ENCODE measurements around the gene SLC35D1.
"Not testable (repeated sequence)": the region's sequence is repeated elsewhere in the genome, so short reads cannot be mapped to it uniquely, and the experiment has no call there.

SLC35D1 gene

GRCh38 chr1:67053785-67054772, at the start of gene SLC35D1:
Gene SLC35D1 (minus strand): TSS chr1:67054148. CDS start chr1:67054013, 135 bp downstream.
- DNase-seq, result peak; percentile 88
- in situ Hi-C loops (cut with MboI; ENCODE audit: low pct_unique_long_range_greater_than_20kb, low sequenced_read_pairs), result no loop called here

GRCh38 chr1:67103548-67103947, 49.6 kb upstream of the SLC35D1 start:
- in situ Hi-C loops (cut with MboI; ENCODE audit: low pct_unique_long_range_greater_than_20kb, low sequenced_read_pairs), result no loop called here
- no peak for DNase-seq

DNA sequence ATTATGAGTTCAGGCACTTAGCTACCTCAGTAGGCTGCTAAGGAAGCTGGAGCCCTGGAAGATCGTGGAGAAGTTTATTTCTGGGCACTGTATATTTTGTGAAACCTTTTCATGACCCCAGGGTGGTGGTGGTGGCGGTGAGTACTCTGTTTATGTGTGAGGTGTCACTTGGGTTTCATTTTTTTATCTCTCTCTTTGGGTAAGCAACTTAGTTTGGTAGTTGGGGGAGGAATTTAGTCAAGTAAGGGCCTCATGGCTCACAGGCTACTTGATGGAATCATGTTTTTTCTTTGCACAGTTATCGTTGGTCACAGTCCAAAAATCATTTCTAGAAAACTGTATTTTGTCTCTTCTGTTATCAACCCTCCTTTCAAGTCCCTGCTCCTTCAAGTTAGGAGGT, 46.9 kb upstream of the SLC35D1 start:
- in situ Hi-C loops (cut with MboI; ENCODE audit: low pct_unique_long_range_greater_than_20kb, low sequenced_read_pairs), result no loop called here
- DNase-seq, result no peak

DNA sequence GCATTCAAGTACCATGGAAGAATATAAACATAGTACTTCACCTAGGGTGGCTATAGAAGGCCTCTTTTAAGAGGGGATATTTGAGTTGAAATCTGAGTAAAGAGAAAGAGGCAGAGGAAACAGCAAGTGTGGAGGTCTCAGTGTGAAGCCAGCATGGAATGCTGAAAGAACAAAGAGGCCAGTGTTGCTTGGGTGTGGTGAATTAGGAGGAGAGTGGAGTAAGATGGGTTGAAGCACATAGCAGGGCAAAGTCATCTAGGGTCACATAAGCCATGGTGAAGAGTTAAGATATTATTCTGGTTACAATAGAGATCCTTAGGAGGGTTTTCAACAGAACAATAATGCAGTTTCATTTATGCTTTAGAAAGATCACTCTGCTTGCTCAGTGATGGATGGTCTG, 43.4 kb upstream of the SLC35D1 start:
- DNase-seq, result no peak
- in situ Hi-C loops (cut with MboI; ENCODE audit: low pct_unique_long_range_greater_than_20kb, low sequenced_read_pairs), result no loop called here

GRCh38 chr1:67094191-67094590, 40.2 kb upstream of the SLC35D1 start:
- DNase-seq, result no peak
- in situ Hi-C loops (cut with MboI; ENCODE audit: low pct_unique_long_range_greater_than_20kb, low sequenced_read_pairs), result no loop called here

DNA sequence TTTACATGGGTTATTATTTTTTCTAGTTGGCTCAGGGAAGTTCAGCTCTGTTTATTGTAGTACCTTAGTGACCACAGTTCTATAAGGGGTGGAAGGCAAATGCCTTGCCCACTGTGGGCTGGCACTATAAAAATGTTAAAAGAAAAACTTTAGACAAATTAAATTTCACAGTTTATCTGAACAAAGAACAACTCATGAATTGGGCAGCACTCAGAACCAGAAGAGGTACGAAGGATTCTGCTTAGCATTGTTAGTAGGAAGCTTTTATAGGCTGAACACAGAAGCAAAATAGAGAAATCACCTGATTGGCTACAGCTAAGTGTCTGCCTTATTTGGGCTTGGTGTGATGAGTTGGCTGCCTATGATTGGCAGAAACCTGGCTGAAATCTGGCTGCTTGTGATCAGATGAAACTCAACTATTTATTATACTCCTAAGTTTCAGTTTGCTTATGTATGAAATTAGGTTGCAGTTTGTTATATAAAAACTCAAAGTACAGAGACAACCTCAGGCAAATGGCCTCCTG, 35.8 kb upstream of the SLC35D1 start:
- no peak for DNase-seq
- in situ Hi-C loops (cut with MboI; ENCODE audit: low pct_unique_long_range_greater_than_20kb, low sequenced_read_pairs), result no loop called here

- in situ Hi-C loops (cut with MboI; ENCODE audit: low pct_unique_long_range_greater_than_20kb, low sequenced_read_pairs), result no loop called here
- no peak for DNase-seq
Observed at GRCh38 chr1:67088440-67088839, 34.5 kb upstream of the SLC35D1 start.

DNA sequence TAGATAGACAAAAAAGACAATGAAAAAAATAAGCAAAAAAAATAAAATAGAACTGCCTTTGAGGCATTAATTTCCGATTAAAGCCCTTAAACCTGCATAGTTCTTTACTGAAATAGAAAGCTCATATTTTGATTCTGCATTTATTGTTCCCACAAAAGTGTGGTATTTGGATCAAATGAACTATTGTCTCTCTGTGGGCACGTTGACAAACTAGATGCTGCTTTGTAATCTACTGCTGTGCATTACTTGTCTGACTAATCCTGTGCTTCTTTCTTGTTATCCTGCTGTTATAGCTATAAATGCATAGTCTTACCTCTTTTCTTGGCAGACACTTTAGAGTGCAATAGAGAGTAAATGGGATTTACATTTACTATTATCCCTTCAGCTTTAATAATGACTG, 31.4 kb upstream of the SLC35D1 start:
- DNase-seq, result no peak
- in situ Hi-C loops (cut with MboI; ENCODE audit: low pct_unique_long_range_greater_than_20kb, low sequenced_read_pairs), result no loop called here

DNA sequence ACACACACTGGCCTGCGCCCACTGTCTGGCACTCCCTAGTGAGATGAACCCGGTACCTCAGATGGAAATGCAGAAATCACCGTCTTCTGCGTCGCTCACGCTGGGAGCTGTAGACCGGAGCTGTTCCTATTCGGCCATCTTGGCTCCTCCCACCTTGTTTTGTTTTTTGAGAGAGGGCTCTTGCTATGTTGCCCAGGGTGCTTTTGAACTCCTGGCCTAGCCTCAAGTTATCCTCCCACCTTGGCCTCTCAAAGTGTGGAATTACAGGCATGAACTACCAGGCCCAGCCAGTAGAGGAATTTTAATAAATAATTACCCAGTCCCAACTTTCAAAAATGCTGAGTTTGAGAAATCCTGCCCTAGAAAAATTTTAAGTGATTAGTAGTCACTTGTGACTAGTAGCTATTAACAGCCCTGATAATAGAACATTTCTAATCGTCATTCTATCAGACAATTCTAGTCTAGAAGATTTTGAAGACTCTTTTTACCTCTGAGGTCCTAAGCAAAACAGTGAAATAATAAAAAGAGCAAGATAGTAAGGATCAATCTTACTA, 30.9 kb upstream of the SLC35D1 start:
- in situ Hi-C loops (cut with MboI; ENCODE audit: low pct_unique_long_range_greater_than_20kb, low sequenced_read_pairs), result no loop called here
- DNase-seq, result no peak

DNA sequence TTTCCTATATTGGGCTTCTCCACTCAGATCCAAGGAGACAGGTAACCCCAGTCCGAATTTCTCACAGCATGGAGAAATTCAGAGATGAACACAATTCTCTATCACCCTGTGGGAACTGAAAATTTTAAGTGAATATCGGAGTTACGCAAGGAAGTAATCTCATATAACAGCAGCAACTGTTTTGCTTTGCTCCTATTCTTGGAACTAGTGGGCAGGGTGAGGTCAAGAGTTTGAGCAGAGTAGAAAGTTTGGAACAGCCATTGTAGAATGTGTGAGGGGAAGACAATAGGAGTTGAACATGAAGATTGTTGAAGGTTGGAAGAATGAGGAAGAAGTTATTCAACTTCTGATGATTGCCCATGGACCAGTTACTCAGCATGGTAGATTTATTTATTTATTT, 24.3 kb upstream of the SLC35D1 start:
- in situ Hi-C loops (cut with MboI; ENCODE audit: low pct_unique_long_range_greater_than_20kb, low sequenced_read_pairs), result no loop called here
- DNase-seq, result no peak

- DNase-seq, result no peak
- in situ Hi-C loops (cut with MboI; ENCODE audit: low pct_unique_long_range_greater_than_20kb, low sequenced_read_pairs), result no loop called here
Observed at GRCh38 chr1:67077593-67077992, 23.6 kb upstream of the SLC35D1 start.

DNA sequence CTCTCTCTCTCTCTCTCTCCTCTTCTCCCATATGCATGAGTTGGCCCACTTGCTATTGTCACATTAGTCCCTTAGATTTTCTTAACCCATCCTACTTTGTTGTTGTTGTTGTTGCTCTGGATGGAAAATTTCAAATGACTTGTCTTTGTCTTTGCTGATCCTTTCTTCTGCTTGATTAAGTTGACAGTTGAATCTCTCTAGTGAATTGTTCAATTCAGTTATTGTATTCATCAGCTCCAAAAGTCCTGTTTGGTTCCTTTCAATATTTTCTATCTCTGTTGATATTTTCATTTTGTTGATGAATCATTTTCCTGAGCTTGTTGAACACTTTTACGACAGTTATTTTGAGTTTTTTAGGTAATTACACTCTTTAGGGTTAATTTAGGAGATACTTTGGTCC, 18.8 kb upstream of the SLC35D1 start:
- no peak for DNase-seq

GRCh38 chr1:67067655-67068054, 13.7 kb upstream of the SLC35D1 start:
- DNase-seq; in situ Hi-C loops (cut with MboI; ENCODE audit: low pct_unique_long_range_greater_than_20kb, low sequenced_read_pairs): not testable (repeated sequence)

More for the DNA sequence above, 18.8 kb upstream of the SLC35D1 start:
- in situ Hi-C loops (cut with MboI; ENCODE audit: low pct_unique_long_range_greater_than_20kb, low sequenced_read_pairs), result no loop called here

DNA sequence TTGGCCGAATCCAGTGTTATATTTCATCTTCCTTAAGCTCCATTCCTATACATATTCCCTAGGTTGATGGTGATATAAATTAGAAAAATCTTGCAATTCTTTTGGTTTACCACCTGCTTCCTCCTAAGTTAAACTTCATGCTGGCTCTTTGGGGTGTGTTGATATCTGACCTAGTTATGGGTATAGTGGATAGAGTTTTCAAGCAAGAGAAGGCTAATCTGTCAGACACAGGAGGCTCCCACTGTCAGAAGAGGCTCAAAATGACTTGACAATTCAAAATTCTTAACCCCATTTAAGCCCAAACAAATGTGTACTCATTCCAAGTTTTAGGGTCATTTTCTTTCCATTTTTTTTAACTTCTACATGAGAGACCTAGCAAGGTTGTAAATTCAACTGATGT, 8.5 kb upstream of the SLC35D1 start:
- DNase-seq, result no peak
- in situ Hi-C loops (cut with MboI; ENCODE audit: low pct_unique_long_range_greater_than_20kb, low sequenced_read_pairs), result no loop called here

DNA sequence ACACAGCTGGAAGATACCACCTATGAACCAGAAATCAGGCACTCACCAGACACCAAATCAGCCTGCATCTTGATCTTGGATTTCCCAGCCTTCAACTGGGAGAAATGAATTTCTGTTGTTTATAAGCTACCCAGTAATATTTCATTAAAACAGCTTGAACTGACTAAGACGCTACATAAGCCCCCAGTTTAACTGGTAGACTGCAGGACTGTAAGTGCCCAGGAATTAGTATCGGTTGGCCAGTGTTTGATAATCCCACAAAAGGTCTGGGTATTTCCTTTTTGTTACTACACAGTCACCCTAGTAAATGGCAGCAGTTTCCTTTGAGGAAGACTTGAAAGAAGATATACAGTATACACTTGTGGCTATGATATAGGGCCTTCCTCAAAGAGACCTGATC, 7.3 kb upstream of the SLC35D1 start:
- in situ Hi-C loops (cut with MboI; ENCODE audit: low pct_unique_long_range_greater_than_20kb, low sequenced_read_pairs), result no loop called here

DNA sequence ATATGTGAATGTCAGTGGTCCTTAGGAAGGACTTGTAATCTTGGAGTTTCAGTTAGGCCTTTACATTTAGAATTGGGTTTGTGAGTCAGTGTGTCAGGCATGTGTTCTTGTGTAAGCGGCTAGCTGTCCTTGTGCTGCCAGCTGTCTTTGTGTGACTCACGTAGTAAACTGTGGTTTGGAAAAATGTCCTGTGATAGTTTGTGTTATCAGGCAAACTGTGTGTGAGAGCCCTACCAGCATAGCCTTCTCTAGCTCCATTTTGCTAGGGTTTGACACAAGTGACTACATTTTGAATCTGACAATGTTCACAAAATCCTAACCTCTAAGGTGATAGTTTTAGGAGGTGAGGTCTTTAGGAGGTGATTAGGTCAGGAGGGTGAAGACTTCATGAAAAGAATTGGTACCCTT, 6.9 kb upstream of the SLC35D1 start:
- no peak for DNase-seq
- in situ Hi-C loops (cut with MboI; ENCODE audit: low pct_unique_long_range_greater_than_20kb, low sequenced_read_pairs), result no loop called here

More for the DNA sequence above, 7.3 kb upstream of the SLC35D1 start:
- DNase-seq, result no peak

GRCh38 chr1:67059346-67059745, 5.4 kb upstream of the SLC35D1 start:
- no peak for DNase-seq
- in situ Hi-C loops (cut with MboI; ENCODE audit: low pct_unique_long_range_greater_than_20kb, low sequenced_read_pairs), result no loop called here

DNA sequence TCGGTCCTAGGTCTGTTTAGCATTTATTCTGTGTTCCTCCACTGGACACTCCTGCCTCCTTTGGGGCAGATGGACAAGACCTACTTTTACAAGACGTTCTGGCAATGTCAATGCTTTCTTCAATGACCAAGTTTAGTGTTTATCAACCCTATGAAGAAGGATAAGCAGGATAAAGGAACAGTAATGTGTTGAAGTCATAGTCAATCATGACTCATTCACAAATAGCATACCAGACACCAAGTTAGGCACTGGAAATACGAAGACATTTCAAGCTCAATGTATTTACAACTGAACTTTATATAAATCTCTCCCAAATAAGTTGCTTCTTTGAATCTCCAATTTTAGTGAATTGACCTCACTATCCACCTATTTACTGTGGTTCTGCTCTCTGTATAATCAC, 4.8 kb upstream of the SLC35D1 start:
- DNase-seq, result no peak
- in situ Hi-C loops (cut with MboI; ENCODE audit: low pct_unique_long_range_greater_than_20kb, low sequenced_read_pairs), result no loop called here

DNA sequence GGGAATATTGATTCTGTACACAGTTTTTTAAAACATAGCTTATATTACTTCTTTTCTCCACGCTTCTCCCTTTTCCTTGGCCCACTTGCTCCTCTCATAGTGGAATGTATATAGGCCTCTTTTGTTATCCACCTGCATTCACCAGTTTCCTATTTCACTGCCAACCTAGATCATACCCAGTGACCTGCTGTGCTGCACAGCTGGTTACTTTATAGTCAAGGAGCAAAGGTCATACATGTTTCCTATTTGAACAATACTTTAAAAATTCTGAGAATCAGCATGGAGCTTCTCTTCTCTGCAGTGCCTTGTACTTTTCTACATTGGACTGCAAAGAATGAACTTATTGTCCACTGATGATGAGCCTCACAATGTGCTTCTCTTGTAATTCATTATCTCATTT, 4.3 kb upstream of the SLC35D1 start:
- in situ Hi-C loops (cut with MboI; ENCODE audit: low pct_unique_long_range_greater_than_20kb, low sequenced_read_pairs), result no loop called here
- DNase-seq, result no peak

DNA sequence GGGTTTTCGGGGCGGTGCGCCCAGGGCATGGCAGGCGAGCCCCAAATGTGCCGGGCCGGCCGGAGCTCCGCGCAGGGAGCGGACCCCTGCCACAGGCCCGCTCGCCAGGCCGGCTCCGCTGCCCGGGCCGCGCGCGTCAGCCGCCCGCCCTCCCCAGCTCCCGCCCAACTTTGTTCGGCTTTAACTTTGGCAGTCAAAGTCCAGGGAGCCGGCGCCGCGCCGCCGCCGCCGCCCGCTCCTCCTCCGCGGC, 488 bp downstream of the SLC35D1 start:
- no peak for DNase-seq
- in situ Hi-C loops (cut with MboI; ENCODE audit: low pct_unique_long_range_greater_than_20kb, low sequenced_read_pairs), result no loop called here
